GM21381 (cell line): ENCODE results near the gene ZNF554.
"Not testable (repeated sequence)": the region's sequence is repeated elsewhere in the genome, so short reads cannot be mapped to it uniquely, and the experiment has no call there.

Source experiments
- ATAC-seq: cut with Tn5 transposase; IDR thresholded peaks from one replicate; pipeline ENCODE4 v1.9.1; 2021; ENCODE audit warnings: mild to moderate bottlenecking, moderate library complexity; ENCODE audit not compliant: unreplicated experiment

Gene ZNF554

GRCh38 chr19:2865334-2866100 lies 45.8 kb downstream of the ZNF554 start:
- ATAC-seq, result no peak

- ATAC-seq, result no peak
Measured at GRCh38 chr19:2866495-2867024, 46.9 kb downstream of the ZNF554 start.

GRCh38 chr19:2867025-2867991 lies 47.6 kb downstream of the ZNF554 start, which contains the start of gene ZNF556:
Gene ZNF556 (plus strand): TSS chr19:2867335. CDS start chr19:2867422, 87 bp downstream.
- ATAC-seq, result no peak

DNA sequence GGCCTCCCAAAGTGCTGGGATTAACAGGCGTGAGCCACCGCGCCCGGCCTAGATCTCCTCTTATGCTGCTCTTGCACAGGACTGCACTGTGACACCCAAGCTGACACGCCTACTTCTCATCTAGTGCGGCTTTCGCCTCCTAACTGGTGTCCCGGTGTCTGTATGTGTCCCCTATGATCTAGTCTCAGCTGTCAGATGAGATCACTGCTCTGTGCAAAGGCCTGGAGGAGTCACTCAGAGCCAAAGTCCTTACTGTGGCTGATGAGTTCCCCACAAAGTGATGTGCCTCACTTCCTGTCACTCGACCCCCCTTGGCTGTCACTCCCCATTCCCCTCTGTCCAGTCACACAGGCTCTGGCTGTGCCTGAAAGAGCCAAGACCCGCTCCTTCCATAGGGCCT lies 50.0 kb downstream of the ZNF554 start:
- ATAC-seq, result no peak

DNA sequence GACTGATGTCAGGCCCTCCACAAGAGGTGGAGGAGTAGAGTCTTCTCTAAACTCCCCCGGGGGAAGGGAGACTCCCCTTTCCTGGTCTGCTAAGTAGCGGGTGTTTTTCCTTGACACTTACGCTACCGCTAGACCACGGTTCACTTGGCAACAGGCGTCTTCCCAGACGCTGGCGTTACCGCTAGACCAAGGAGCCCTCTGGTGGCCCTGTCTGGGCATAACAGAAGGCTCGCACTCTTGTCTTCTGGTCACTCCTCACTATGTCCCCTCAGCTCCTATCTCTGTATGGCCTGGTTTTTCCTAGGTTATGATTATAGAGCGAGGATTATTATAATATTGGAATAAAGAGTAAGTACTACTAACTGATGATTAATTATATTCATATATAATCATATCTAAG lies 52.5 kb downstream of the ZNF554 start:
- not testable (repeated sequence) for ATAC-seq

GRCh38 chr19:2877398-2878331 lies 58.0 kb downstream of the ZNF554 start:
- ATAC-seq, result no peak

DNA sequence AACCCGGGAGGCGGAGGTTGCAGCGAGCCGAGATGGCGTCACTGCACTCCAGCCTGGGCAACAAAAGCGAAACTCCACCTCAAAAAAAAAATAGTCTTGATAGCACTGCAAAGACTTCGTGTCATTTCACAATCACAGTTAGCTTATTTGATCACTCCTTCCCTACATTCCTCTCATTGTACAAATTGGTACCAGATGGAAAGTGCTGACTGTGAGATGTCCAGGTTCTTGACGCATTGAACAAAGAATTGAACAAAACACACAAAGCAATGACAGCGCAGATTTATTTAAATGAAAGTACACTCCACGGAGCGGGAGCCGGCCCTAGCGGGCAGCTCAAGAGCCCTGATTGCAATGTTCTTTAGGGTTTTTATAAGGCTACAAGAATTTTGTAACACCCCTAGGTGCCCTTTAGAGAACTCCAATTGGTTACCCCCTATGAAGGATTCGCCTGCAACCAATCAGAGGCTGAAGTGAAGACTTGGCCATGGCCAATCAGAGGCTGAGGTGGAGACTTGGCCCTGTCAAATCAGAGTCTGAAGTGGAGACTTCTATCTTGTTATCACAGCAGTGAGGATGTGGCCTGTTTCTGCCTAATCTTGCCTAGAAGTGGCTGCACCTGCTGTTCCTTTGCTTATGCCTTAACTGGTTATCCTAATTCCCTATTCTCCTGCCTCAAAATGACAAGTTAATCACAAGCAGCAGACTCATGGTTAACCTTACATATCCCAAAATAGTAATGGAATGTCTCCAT lies 64.2 kb downstream of the ZNF554 start:
- no peak for ATAC-seq

DNA sequence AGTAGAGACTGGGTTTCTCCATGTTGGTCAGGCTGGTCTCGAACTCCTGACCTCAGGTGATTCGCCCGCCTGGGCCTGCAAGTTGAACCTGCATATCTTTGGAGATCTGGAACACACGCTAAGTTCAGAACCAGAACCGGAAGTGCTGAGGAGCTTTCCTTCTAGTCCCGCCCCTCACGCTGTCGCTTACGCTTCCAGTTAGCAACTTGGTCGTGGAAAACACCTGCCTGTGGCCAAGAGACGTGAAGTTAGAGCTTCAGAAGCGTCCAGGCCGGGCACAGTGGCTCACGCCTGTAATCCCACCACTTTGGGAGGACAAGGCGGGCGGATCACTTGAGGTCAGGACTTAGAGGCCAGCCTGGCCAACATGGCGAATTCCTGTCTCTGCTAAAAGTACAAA lies 66.1 kb downstream of the ZNF554 start:
- ATAC-seq, result no peak
